Measurements from ENCODE around the gene PHF14. TPM values are rescaled to one million over a fixed set of nuclear protein-coding genes. Genes with fewer than 3 reads are reported as not detected.

PHF14 gene
- total RNA-seq, 2 donors from 2014 or later: 25.1 to 25.7 TPM

- no peaks in the 10 kb centered on the region for H3K36me3 ChIP-seq
- H3K27ac ChIP-seq: no peak overlapping the region
- H3K27me3 ChIP-seq (replicated peaks; ENCODE audit: insufficient read depth): no peaks in the 10 kb centered on the region
- no peak overlapping the region for H3K4me3 ChIP-seq
- no peaks in the 10 kb centered on the region for H3K9me3 ChIP-seq
- 33% methylated on average over 4 of the region's 4 CpGs for WGBS
- TF ChIP-seq CTCF (IDR thresholded peaks at IDR 0.05) (peak; percentile 52 to 78 (median 67)), POLR2A (IDR thresholded peaks at IDR 0.05) (no peak), POLR2AphosphoS5 (IDR thresholded peaks at IDR 0.05) (peak; percentile 26)
- H3K4me1 ChIP-seq (replicated peaks): no peaks in the 10 kb centered on the region
- intact Hi-C loops (cut with DNase I): no loop called here
- DNase-seq (ENCODE audit: low spot score): peak; percentile 55
Measured at GRCh38 chr7:11212080-11212711, 238.5 kb downstream of the PHF14 start.

- Histone ChIP-seq H3K27me3 (replicated peaks; ENCODE audit: insufficient read depth) (no peaks in the 10 kb centered on the region), H3K27ac (no peak overlapping the region), H3K36me3 (no peaks in the 10 kb centered on the region), H3K4me3 (no peak overlapping the region), H3K9me3 (no peaks in the 10 kb centered on the region), H3K4me1 (replicated peaks) (no peaks in the 10 kb centered on the region)
- WGBS: 12% methylated on average over 1 of the region's 1 CpG
- TF ChIP-seq POLR2AphosphoS5 (IDR thresholded peaks at IDR 0.05) (no peak), CTCF (IDR thresholded peaks at IDR 0.05) (no peak), POLR2A (IDR thresholded peaks at IDR 0.05) (no peak)
- DNase-seq (ENCODE audit: low spot score): no peak
- intact Hi-C loops (cut with DNase I): no loop called here
Measured at GRCh38 chr7:11212816-11213215, 239.1 kb downstream of the PHF14 start.

GRCh38 chr7:11213266-11213665 lies 239.6 kb downstream of the PHF14 start:
- no peak overlapping the region for H3K27ac ChIP-seq
- H3K4me1 ChIP-seq (replicated peaks): no peaks in the 10 kb centered on the region
- 59% methylated on average over 1 of the region's 1 CpG for WGBS
- no peak for TF ChIP-seq CTCF (IDR thresholded peaks at IDR 0.05)
- TF ChIP-seq POLR2A (IDR thresholded peaks at IDR 0.05): no peak
- TF ChIP-seq POLR2AphosphoS5 (IDR thresholded peaks at IDR 0.05): no peak
- DNase-seq (ENCODE audit: low spot score): no peak
- H3K27me3 ChIP-seq (replicated peaks; ENCODE audit: insufficient read depth): no peaks in the 10 kb centered on the region
- no peaks in the 10 kb centered on the region for H3K36me3 ChIP-seq
- intact Hi-C loops (cut with DNase I): no loop called here
- H3K4me3 ChIP-seq: no peak overlapping the region
- H3K9me3 ChIP-seq: no peaks in the 10 kb centered on the region

GRCh38 chr7:11216276-11216675 lies 242.6 kb downstream of the PHF14 start:
- TF ChIP-seq POLR2A (IDR thresholded peaks at IDR 0.05) (no peak), CTCF (IDR thresholded peaks at IDR 0.05) (no peak), POLR2AphosphoS5 (IDR thresholded peaks at IDR 0.05) (no peak)
- Histone ChIP-seq H3K36me3 (no peaks in the 10 kb centered on the region), H3K4me1 (replicated peaks) (no peaks in the 10 kb centered on the region), H3K4me3 (no peak overlapping the region), H3K9me3 (no peaks in the 10 kb centered on the region), H3K27ac (no peak overlapping the region), H3K27me3 (replicated peaks; ENCODE audit: insufficient read depth) (no peaks in the 10 kb centered on the region)
- intact Hi-C loops (cut with DNase I): no loop called here
- 98% methylated on average over 2 of the region's 2 CpGs for WGBS
- no peak for DNase-seq (ENCODE audit: low spot score)

GRCh38 chr7:11217848-11218565 lies 244.3 kb downstream of the PHF14 start:
- Histone ChIP-seq H3K4me1 (replicated peaks) (no peaks in the 10 kb centered on the region), H3K36me3 (no peaks in the 10 kb centered on the region), H3K27ac (no peak overlapping the region), H3K9me3 (no peaks in the 10 kb centered on the region), H3K4me3 (no peak overlapping the region), H3K27me3 (replicated peaks; ENCODE audit: insufficient read depth) (no peaks in the 10 kb centered on the region)
- no peak for TF ChIP-seq POLR2A (IDR thresholded peaks at IDR 0.05)
- TF ChIP-seq CTCF (IDR thresholded peaks at IDR 0.05): no peak
- TF ChIP-seq POLR2AphosphoS5 (IDR thresholded peaks at IDR 0.05): no peak
- WGBS: 87% methylated on average over 6 of the region's 6 CpGs
- intact Hi-C loops (cut with DNase I): no loop called here
- DNase-seq (ENCODE audit: low spot score): no peak
